Right renal pelvis (tissue), 4 donors: Measurements from ENCODE around the gene CEP170. TPM values are rescaled to one million over a fixed set of nuclear protein-coding genes. Genes with fewer than 3 reads are reported as not detected.

Experiments
- DNase-seq, 4 donors: peaks; one replicate each; pipeline ENCODE4 v3.0.0-alpha.2; 2013; ENCODE audit warnings: low read depth in 4 of 4, low spot score in 3 of 4, missing footprints in 1 of 4
- polyA plus RNA-seq, 4 donors: library from polyadenylated mRNA; unstranded; fragments of 120-200 nt; gene quantifications; one replicate each; pipeline ENCODE4 v1.2.1, GENCODE V29; 2013; ENCODE audit not compliant: insufficient read length in 4 of 4

Gene CEP170
- 10 to 100 TPM; 57.8 to 66.5 (median 62.3) TPM for polyA plus RNA-seq

- DNase-seq: peak; percentile 95 to 99 (median 98)
Measured at GRCh38 chr1:243254927-243255790, at the start of gene CEP170. Gene CEP170, minus strand, starts transcription at chr1:243255281. Its CDS starts 30,001 bp downstream, at chr1:243225280.

- DNase-seq: no peak
Measured at GRCh38 chr1:243301059-243301458, 46.0 kb upstream of the CEP170 start.

GRCh38 chr1:243299069-243299468, 44.0 kb upstream of the CEP170 start:
- no peak for DNase-seq

- no peak for DNase-seq
Measured at GRCh38 chr1:243294723-243295121, 39.6 kb upstream of the CEP170 start.

GRCh38 chr1:243293941-243294722, 39.1 kb upstream of the CEP170 start:
- no peak for DNase-seq

GRCh38 chr1:243292117-243292516, 37.0 kb upstream of the CEP170 start:
- DNase-seq: no peak

GRCh38 chr1:243291292-243291691, 36.2 kb upstream of the CEP170 start:
- DNase-seq: no peak

GRCh38 chr1:243288062-243288461, 33.0 kb upstream of the CEP170 start:
- no peak for DNase-seq

- DNase-seq: no peak
Measured at GRCh38 chr1:243287652-243288051, 32.6 kb upstream of the CEP170 start.

GRCh38 chr1:243287123-243287460, 32.0 kb upstream of the CEP170 start:
- DNase-seq: no peak

- DNase-seq: no peak
Measured at GRCh38 chr1:243286409-243287122, 31.5 kb upstream of the CEP170 start.

- DNase-seq: no peak
Measured at GRCh38 chr1:243281672-243282071, 26.6 kb upstream of the CEP170 start.

- no peak for DNase-seq
Measured at GRCh38 chr1:243280571-243281129, 25.6 kb upstream of the CEP170 start.

- no peak for DNase-seq
Measured at GRCh38 chr1:243275316-243275715, 20.2 kb upstream of the CEP170 start.

- DNase-seq: no peak
Measured at GRCh38 chr1:243273945-243274344, 18.9 kb upstream of the CEP170 start.

GRCh38 chr1:243273506-243273905, 18.4 kb upstream of the CEP170 start:
- DNase-seq: no peak

- no peak for DNase-seq
Measured at GRCh38 chr1:243272401-243272800, 17.3 kb upstream of the CEP170 start.

GRCh38 chr1:243271996-243272395, 16.9 kb upstream of the CEP170 start:
- no peak for DNase-seq

- DNase-seq: no peak
Measured at GRCh38 chr1:243270097-243270864, 15.2 kb upstream of the CEP170 start.

GRCh38 chr1:243269461-243269801, 14.3 kb upstream of the CEP170 start:
- DNase-seq: no peak
